HUES6 (cell line): ENCODE results near the gene TRIM33.

ENCODE experiments used
- H3K27ac ChIP-seq: 2 replicates; pipeline ENCODE4 v1.7.0; 2013; ENCODE audit warnings: low read depth, mild to moderate bottlenecking, low read length, inconsistent platforms
- H3K27me3 ChIP-seq: 2 replicates; pipeline ENCODE4 v1.6.1; 2013; ENCODE audit warnings: low read length; ENCODE audit not compliant: control insufficient read depth, insufficient read depth
- H3K36me3 ChIP-seq: 2 replicates; pipeline ENCODE4 v1.6.1; 2013; ENCODE audit warnings: low read length; ENCODE audit not compliant: control insufficient read depth, insufficient read depth
- H3K4me1 ChIP-seq: 2 replicates; pipeline ENCODE4 v1.6.1; 2013; ENCODE audit warnings: low read length; ENCODE audit not compliant: control insufficient read depth, insufficient read depth
- H3K4me3 ChIP-seq: 2 replicates; pipeline ENCODE4 v1.5.1; 2013; ENCODE audit warnings: low read depth, low read length
- H3K9ac ChIP-seq: one replicate; pipeline ENCODE4 v1.6.1; 2013; ENCODE audit warnings: mild to moderate bottlenecking, low read length
- H3K9me3 ChIP-seq: 2 replicates; pipeline ENCODE4 v1.6.1; 2013; ENCODE audit warnings: low read depth, low read length; ENCODE audit not compliant: control insufficient read depth, insufficient read depth

The TRIM33 gene

GRCh38 chr1:114540821-114541220 is 29.8 kb upstream of the TRIM33 start:
- Histone ChIP-seq H3K27ac (no peak overlapping the region), H3K4me1 (no peaks in the 10 kb centered on the region), H3K27me3 (no peaks in the 10 kb centered on the region), H3K36me3 (no peaks in the 10 kb centered on the region), H3K9me3 (no peaks in the 10 kb centered on the region), H3K4me3 (no peak overlapping the region), H3K9ac (no peak overlapping the region)

GRCh38 chr1:114540272-114540671 is 29.3 kb upstream of the TRIM33 start:
- no peaks in the 10 kb centered on the region for H3K27me3 ChIP-seq
- no peaks in the 10 kb centered on the region for H3K9me3 ChIP-seq
- no peak overlapping the region for H3K9ac ChIP-seq
- H3K4me1 ChIP-seq = no peaks in the 10 kb centered on the region
- no peak overlapping the region for H3K27ac ChIP-seq
- no peaks in the 10 kb centered on the region for H3K36me3 ChIP-seq
- H3K4me3 ChIP-seq = no peak overlapping the region

DNA sequence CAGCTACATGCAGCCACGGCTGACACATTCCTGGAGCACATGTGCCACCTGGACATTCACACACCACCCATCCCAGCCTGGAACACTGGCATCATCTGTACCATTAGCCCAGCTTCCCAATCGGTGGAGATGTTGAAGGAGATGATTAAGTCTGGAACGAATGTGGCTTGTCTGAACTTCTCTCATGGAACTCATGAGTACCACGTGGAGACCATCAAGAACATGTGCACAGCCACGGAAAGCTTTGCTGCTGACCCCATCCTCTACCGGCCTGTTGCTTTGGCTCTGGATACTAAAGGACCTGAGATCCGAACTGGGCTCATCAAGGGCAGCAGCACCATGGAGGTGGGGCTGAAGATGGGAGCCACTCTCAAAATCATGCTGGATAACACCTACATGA is 25.0 kb upstream of the TRIM33 start:
- Histone ChIP-seq H3K36me3 (no peaks in the 10 kb centered on the region), H3K9ac (no peak overlapping the region), H3K27me3 (no peaks in the 10 kb centered on the region), H3K9me3 (no peaks in the 10 kb centered on the region), H3K27ac (no peak overlapping the region), H3K4me1 (no peaks in the 10 kb centered on the region), H3K4me3 (no peak overlapping the region)

- Histone ChIP-seq H3K36me3 (no peaks in the 10 kb centered on the region), H3K27ac (no peak overlapping the region), H3K4me3 (no peak overlapping the region), H3K27me3 (no peaks in the 10 kb centered on the region), H3K9me3 (no peaks in the 10 kb centered on the region), H3K9ac (no peak overlapping the region), H3K4me1 (no peaks in the 10 kb centered on the region)
Measured at GRCh38 chr1:114535401-114535800, 24.4 kb upstream of the TRIM33 start.

- no peak overlapping the region for H3K4me3 ChIP-seq
- no peak overlapping the region for H3K9ac ChIP-seq
- no peaks in the 10 kb centered on the region for H3K36me3 ChIP-seq
- H3K4me1 ChIP-seq = no peaks in the 10 kb centered on the region
- H3K9me3 ChIP-seq = no peaks in the 10 kb centered on the region
- H3K27me3 ChIP-seq = no peaks in the 10 kb centered on the region
- no peak overlapping the region for H3K27ac ChIP-seq
Measured at GRCh38 chr1:114531094-114531493, 20.1 kb upstream of the TRIM33 start.

GRCh38 chr1:114530224-114530623 is 19.2 kb upstream of the TRIM33 start:
- Histone ChIP-seq H3K9me3 (no peaks in the 10 kb centered on the region), H3K27me3 (no peaks in the 10 kb centered on the region), H3K27ac (no peak overlapping the region), H3K9ac (no peak overlapping the region), H3K4me1 (no peaks in the 10 kb centered on the region), H3K36me3 (no peaks in the 10 kb centered on the region), H3K4me3 (no peak overlapping the region)

DNA sequence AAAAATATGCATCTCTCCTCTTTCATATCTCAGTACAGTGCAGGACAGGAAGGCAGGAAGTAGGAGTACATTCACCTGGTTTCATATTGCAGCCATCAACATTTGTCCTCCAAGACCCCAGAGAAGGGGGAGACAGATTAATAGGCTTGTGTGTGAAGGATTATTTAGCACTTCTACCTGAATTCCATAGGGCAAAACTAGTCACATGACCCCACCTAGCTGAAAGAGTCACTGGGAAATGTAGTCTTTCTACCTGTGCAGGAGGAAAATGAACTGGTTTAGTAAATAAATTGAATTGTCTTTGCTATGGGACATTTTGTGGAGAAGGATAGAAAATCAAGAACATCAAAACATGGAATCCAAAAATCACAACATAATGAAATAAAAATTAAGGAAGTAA is 13.9 kb upstream of the TRIM33 start:
- no peaks in the 10 kb centered on the region for H3K4me1 ChIP-seq
- H3K4me3 ChIP-seq = no peak overlapping the region
- no peaks in the 10 kb centered on the region for H3K9me3 ChIP-seq

DNA sequence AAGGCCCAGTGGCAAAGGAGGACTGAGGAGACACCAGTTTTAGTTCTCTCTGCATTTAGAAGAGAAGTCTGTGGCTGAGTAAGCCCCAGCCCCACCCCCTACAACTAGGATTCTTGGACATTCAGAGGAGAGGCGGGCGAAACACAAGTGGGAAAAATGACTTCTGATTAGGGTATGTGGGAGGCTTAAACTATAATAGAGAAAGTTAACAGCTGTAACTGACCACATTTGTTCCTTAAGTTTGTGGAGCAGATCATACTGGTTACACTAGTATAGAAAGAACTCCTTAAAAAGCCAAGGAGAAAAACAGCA is 11.2 kb upstream of the TRIM33 start:
- Histone ChIP-seq H3K36me3 (no peaks in the 10 kb centered on the region), H3K27ac (no peak overlapping the region), H3K9ac (no peak overlapping the region), H3K4me1 (no peaks in the 10 kb centered on the region), H3K4me3 (no peak overlapping the region), H3K27me3 (no peaks in the 10 kb centered on the region), H3K9me3 (no peaks in the 10 kb centered on the region)

More for the DNA sequence above, 13.9 kb upstream of the TRIM33 start:
- no peak overlapping the region for H3K9ac ChIP-seq
- H3K36me3 ChIP-seq = no peaks in the 10 kb centered on the region
- no peaks in the 10 kb centered on the region for H3K27me3 ChIP-seq
- no peak overlapping the region for H3K27ac ChIP-seq

DNA sequence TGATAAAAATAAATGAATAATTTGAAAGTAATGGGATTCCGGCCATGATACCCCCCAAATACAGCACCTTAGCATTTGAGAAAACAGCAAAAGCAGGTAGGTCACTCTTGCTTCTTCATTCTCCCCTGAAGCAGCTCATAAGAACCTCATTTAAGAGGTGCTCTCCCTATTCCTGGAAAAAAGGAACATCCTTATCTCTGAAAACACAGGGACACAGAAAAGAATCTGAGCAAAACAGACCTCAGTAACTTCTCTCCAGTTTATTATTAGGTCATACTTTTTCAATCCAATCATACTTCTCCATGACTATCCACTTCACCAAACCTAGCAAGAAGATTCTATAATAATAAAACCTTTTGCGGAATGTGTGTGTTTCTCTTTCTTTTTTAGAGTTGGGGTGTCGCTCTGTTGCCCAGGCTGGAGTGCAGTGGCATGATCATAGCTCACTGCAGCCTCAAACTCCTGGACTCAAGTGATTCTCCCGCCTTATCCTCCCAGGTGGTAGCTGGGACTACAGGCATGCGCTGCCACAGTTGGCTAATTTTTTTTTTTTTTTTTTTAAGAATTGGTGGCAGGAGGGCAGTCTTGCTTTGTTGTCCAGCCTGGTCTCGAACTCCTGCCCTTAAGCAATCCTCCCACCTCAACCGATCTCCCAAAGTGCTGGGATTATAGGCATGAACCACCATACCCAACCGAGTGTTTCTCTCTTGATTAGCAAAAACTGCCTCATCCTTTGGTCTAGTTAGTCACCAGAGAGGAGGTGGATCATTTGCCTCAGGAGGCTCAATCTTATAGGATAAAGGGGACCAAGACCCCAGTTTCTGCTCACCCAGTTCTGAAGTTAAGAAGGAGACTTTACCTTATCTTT is 10.6 kb upstream of the TRIM33 start:
- Histone ChIP-seq H3K27ac (no peak overlapping the region), H3K9ac (no peak overlapping the region), H3K36me3 (no peaks in the 10 kb centered on the region), H3K4me3 (no peak overlapping the region), H3K9me3 (no peaks in the 10 kb centered on the region), H3K27me3 (no peaks in the 10 kb centered on the region), H3K4me1 (no peaks in the 10 kb centered on the region)

GRCh38 chr1:114517348-114517747 is 6.3 kb upstream of the TRIM33 start:
- no peaks in the 10 kb centered on the region for H3K4me1 ChIP-seq

DNA sequence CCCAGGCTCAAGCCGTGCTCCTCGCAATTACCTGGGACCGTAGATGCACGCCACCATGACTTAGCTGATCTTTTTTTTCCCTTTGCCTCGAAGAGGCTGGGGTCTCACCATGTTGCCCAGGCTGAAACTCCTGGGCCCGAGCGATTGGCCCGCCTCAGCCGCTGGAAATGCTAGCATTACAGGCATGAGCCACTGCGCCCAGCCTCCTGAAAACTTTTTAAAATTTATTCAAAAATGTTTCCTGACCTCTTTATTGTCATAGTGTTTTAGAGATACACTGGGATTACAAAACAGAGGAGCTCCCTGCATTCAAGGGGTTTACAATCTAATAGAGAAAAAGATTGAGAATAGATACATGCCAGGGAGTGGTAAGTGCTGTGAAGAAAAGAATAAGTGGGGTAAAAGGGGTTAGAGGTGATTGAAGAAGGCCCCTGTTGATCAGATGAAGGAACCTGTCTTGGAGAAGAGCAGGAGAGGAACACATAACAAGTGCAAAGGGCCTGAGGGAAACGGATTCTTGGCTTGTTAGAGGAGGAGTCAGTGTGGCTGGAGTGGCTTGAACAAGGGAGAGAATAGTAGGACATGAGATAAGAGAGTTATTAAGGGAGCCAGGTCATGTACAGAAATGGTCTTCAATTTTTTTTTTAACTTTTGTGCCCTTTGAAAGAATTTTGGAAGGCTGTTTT is 1.7 kb upstream of the TRIM33 start:
- Histone ChIP-seq H3K9me3 (no peaks in the 10 kb centered on the region), H3K4me1 (peaks cover 17% of the 10 kb centered on the region), H3K4me3 (peak overlapping the region; percentile 93), H3K36me3 (no peaks in the 10 kb centered on the region), H3K9ac (no peak overlapping the region), H3K27me3 (peaks cover 3% of the 10 kb centered on the region; the same call in 1 of the 2 replicates), H3K27ac (no peak overlapping the region)

More at GRCh38 chr1:114517348-114517747, 6.3 kb upstream of the TRIM33 start:
- Histone ChIP-seq H3K9ac (no peak overlapping the region), H3K27me3 (peaks cover 3% of the 10 kb centered on the region; the same call in 1 of the 2 replicates), H3K9me3 (no peaks in the 10 kb centered on the region), H3K4me3 (no peak overlapping the region), H3K36me3 (no peaks in the 10 kb centered on the region), H3K27ac (no peak overlapping the region)
